GM12878 (cell line): ENCODE data around the gene ADCY2. TPM values are rescaled to one million over a fixed set of nuclear protein-coding genes. Genes with fewer than 3 reads are reported as not detected.

Experiments
- ATAC-seq: fragments of 200-7000 bp; cut with Tn5 transposase; 3 replicates; pipeline ENCODE4 v1.9.1; 2020; ENCODE audit warnings: mild to moderate bottlenecking, moderate library complexity
- BruUV-seq: library from RNA; stranded (reverse); fragments of 400-500 nt; replicated peaks from 2 replicates; lab custom pipeline; 2021; lab: Mats Ljungman, UMichigan
- CTCF ChIA-PET: fragments of 300-600 bp; sonication (Branson Sonifier 250); formaldehyde crosslinking; extraction: SDS; loops from one replicate; lab custom pipeline; 2021; ENCODE audit warnings: inconsistent platforms; lab: Yijun Ruan, JAX
- POLR2A ChIA-PET: fragments of 350-600 bp; formaldehyde crosslinking; extraction: SDS; loops from one replicate; lab custom pipeline; 2021; ENCODE audit warnings: inconsistent platforms; lab: Charles Lee
- RAD21 ChIA-PET: fragments of 300-600 bp; sonication (Branson Sonifier 250); formaldehyde crosslinking; loops from one replicate; lab custom pipeline; 2023; ENCODE audit warnings: antibody characterized with exemption; ENCODE audit not compliant: unreplicated experiment; lab: Charles Lee
- SMC1A ChIA-PET: fragments of 300-600 bp; sonication (Branson Sonifier 250); formaldehyde crosslinking; loops from one replicate; lab custom pipeline; 2023; ENCODE audit not compliant: unreplicated experiment, uncharacterized antibody; lab: Charles Lee
- DNase-seq: peaks from one replicate; pipeline ENCODE4 v3.0.0-alpha.2; 2011; ENCODE audit warnings: low read depth, low spot score
- FAIRE-seq: peaks from 3 replicates; lab custom pipeline; 2011; peaks lifted over from hg19 to GRCh38; lab: Jason Lieb, UNC
- H2AFZ ChIP-seq: 2 replicates; pipeline ENCODE4 v1.6.0; 2011; ENCODE audit warnings: low read depth, low read length, control low read depth; ENCODE audit not compliant: control insufficient read depth
- H3K27ac ChIP-seq: 2 replicates; pipeline ENCODE4 v1.5.1; 2011; ENCODE audit warnings: control low read depth; ENCODE audit not compliant: control insufficient read depth, insufficient read depth
- H3K27me3 ChIP-seq, 2 experiments: replicated peaks in 1 of 2; 2 replicates each; pipeline versions ENCODE4 v1.6.0 to v1.6.1; 2011; ENCODE audit warnings: low read length in 1 of 2; ENCODE audit not compliant: control insufficient read depth in 2 of 2, insufficient read depth in 2 of 2
- H3K36me3 ChIP-seq, 2 experiments: 2 replicates each; pipeline ENCODE4 v1.5.1; 2011; ENCODE audit warnings: low read length in 1 of 2; ENCODE audit not compliant: control insufficient read depth in 2 of 2, insufficient read depth in 2 of 2
- H3K4me1 ChIP-seq: 2 replicates; pipeline ENCODE4 v1.6.1; 2011; ENCODE audit warnings: mild to moderate bottlenecking, low read length, moderate library complexity, mixed read lengths; ENCODE audit not compliant: control insufficient read depth, insufficient read depth
- H3K4me2 ChIP-seq: 2 replicates; pipeline ENCODE4 v1.6.0; 2011; ENCODE audit warnings: control low read depth; ENCODE audit not compliant: control insufficient read depth, insufficient read depth
- H3K4me3 ChIP-seq: fragments of 200-600 bp; sonication (generic); 2 replicates; pipeline ENCODE4 v1.5.1; 2016
- H3K79me2 ChIP-seq: 2 replicates; pipeline ENCODE4 v1.6.0; 2011; ENCODE audit warnings: low read length; ENCODE audit not compliant: control insufficient read depth, insufficient read depth
- H3K9ac ChIP-seq: 2 replicates; pipeline ENCODE4 v1.8.0; 2011; ENCODE audit warnings: low read length, control low read depth, mixed read lengths; ENCODE audit not compliant: control insufficient read depth, insufficient read depth
- H3K9me3 ChIP-seq: replicated peaks from 3 replicates; pipeline ENCODE4 v1.5.1; 2011; ENCODE audit warnings: mild to moderate bottlenecking, low read length; ENCODE audit not compliant: control insufficient read depth, insufficient read depth
- H4K20me1 ChIP-seq: 2 replicates; pipeline ENCODE4 v1.6.0; 2011; ENCODE audit not compliant: control insufficient read depth, insufficient read depth
- CUX1 ChIP-seq: IDR thresholded peaks from 2 replicates; pipeline ENCODE4 v1.6.1; 2012; ENCODE audit warnings: improper control_type of control experiment, low read depth, low read length; ENCODE audit not compliant: insufficient replicate concordance
- E2F8 ChIP-seq: fragments of 450-650 bp; IDR thresholded peaks from 2 replicates; pipeline ENCODE4 v1.6.1; 2018; ENCODE audit warnings: mild to moderate bottlenecking, low read depth, moderate library complexity; ENCODE audit not compliant: partially characterized antibody
- FOXM1 ChIP-seq: IDR thresholded peaks from 2 replicates; pipeline ENCODE4 v1.6.1; 2012; ENCODE audit warnings: low read depth, mild to moderate bottlenecking, inconsistent platforms, low read length, moderate library complexity
- IRF3 ChIP-seq: fragments of 450-650 bp; IDR thresholded peaks from 2 replicates; pipeline ENCODE4 v1.6.1; 2014; ENCODE audit warnings: mild to moderate bottlenecking
- RELA ChIP-seq: fragments of 450-650 bp; IDR thresholded peaks from 2 replicates; pipeline ENCODE4 v1.8.0; 2014; ENCODE audit warnings: borderline replicate concordance; ENCODE audit not compliant: partially characterized antibody
- STAT1 ChIP-seq: fragments of 450-650 bp; conservative IDR thresholded peaks from 2 replicates; pipeline ENCODE4 v1.6.1; 2014; ENCODE audit warnings: antibody characterized with exemption, mild to moderate bottlenecking
- WGBS: methylation state at CpG from one replicate; pipeline ENCODE4 v1.1.6; 2016; ENCODE audit warnings: low lambda C conversion rate; ENCODE audit not compliant: insufficient replicate concordance, insufficient coverage; ENCODE audit errors: missing lambda C conversion rate; 5-methylcytosine and 5-hydroxymethylcytosine counted together
- in situ Hi-C: fragments of 300-500 bp; cut with MboI; formaldehyde crosslinking; loops from 9 replicates; pipeline ENCODE4 v1.14.3; 2018; ENCODE audit warnings: mixed read lengths
- intact Hi-C: fragments of 100-400 bp; cut with micrococcal nuclease; formaldehyde crosslinking; loops from one replicate; pipeline ENCODE4 v1.14.2; 2022; ENCODE audit not compliant: unreplicated experiment
- polyA plus RNA-seq, 11 experiments: library from polyadenylated mRNA; depleted of rRNA in 4 of 11; unstranded in 6 of 11; stranded (reverse) in 5 of 11; fragments of >200 nt; fragmentation: Nextera tagmentation in 4 of 11; fragmentation: Illumina TruSeq in 1 of 11; extraction: Ambion mirVana in 4 of 11; extraction: Trizol in 1 of 11; gene quantifications; 1 replicate in 1 of 11; 2 replicates in 10 of 11; pipeline versions ENCODE4 v1.2.1 to v1.2.3, GENCODE V29; 2011 to 2016; ENCODE audit warnings: inconsistent platforms in 2 of 11, missing spikeins in 2 of 11, low read depth in 1 of 11
- total RNA-seq, 4 experiments: library from RNA; depleted of rRNA in 3 of 4; stranded (reverse); fragments of >200 nt in 3 of 4; fragmentation: Illumina TruSeq in 1 of 4; extraction: Trizol in 1 of 4; gene quantifications; 2 replicates each; pipeline versions ENCODE4 v1.2.1 to v1.2.3, GENCODE V29; 2013 to 2021

The ADCY2 gene
- total and polyA plus RNA-seq, 10 of the 15 experiments (the other 5 are each of a cell fraction or from before 2014, with no cell fraction given), result 0.07 to 0.26 TPM; not detected in 8

- no peak for TF ChIP-seq CUX1
- TF ChIP-seq, all 136 proteins: peak for 0
Measured at GRCh38 chr5:7852542-7852941, 456.6 kb downstream of the ADCY2 start (continued).

- in situ Hi-C loops, result no loop called here
- H3K79me2 ChIP-seq, result no peaks in the 10 kb centered on the region
- ChIA-PET CTCF (no interaction called here), RAD21 (no interaction called here), POLR2A (no interaction called here), SMC1A (interaction anchor here (0.7 kb wide), 1 partner anchor 8 kb away, joined by 3 read pairs; no protein-coding TSS in a partner anchor)
- WGBS, result 31% methylated on average over 2 of the region's 2 CpGs
- H3K27me3 ChIP-seq, result peaks cover 6 to 9% of the 10 kb centered on the region in 2 experiments; a peak in 3 of 4 replicates
- H4K20me1 ChIP-seq, result no peaks in the 10 kb centered on the region
- no peaks in the 10 kb centered on the region; a peak in 1 of 4 replicates for H3K36me3 ChIP-seq
- DNase-seq (no peak), ATAC-seq (no peak), FAIRE-seq (no peak)
- H2AFZ ChIP-seq, result no peak overlapping the region
- H3K4me3 ChIP-seq, result no peak overlapping the region
- H3K27ac ChIP-seq, result no peak overlapping the region
- no peaks in the 10 kb centered on the region for H3K4me1 ChIP-seq
- H3K4me2 ChIP-seq, result no peak overlapping the region
- no peaks in the 10 kb centered on the region; the same call in 2 of the 3 replicates for H3K9me3 ChIP-seq
- no TSS peak for BruUV-seq
- intact Hi-C loops, result no loop called here
- no peak overlapping the region for H3K9ac ChIP-seq
- TF ChIP-seq CUX1, result no peak
- no peak for TF ChIP-seq FOXM1
- TF ChIP-seq E2F8, result no peak
- TF ChIP-seq IRF3, result no peak
- TF ChIP-seq RELA, result no peak
- TF ChIP-seq STAT1, result no peak
Measured at GRCh38 chr5:7852988-7853387, 457.1 kb downstream of the ADCY2 start.
